Midbrain (tissue), 1 donor: ENCODE results near the gene MYO5B.
"Not testable (repeated sequence)": the region's sequence is repeated elsewhere in the genome, so short reads cannot be mapped to it uniquely, and the experiment has no call there.

Experiments
- DNase-seq: peaks from one replicate; lab custom pipeline; 2025; lab: John Stamatoyannopoulos, UW

Gene MYO5B

GRCh38 chr18:49789560-49790134, 405.3 kb downstream of the MYO5B start:
- not testable (repeated sequence) for DNase-seq

DNA sequence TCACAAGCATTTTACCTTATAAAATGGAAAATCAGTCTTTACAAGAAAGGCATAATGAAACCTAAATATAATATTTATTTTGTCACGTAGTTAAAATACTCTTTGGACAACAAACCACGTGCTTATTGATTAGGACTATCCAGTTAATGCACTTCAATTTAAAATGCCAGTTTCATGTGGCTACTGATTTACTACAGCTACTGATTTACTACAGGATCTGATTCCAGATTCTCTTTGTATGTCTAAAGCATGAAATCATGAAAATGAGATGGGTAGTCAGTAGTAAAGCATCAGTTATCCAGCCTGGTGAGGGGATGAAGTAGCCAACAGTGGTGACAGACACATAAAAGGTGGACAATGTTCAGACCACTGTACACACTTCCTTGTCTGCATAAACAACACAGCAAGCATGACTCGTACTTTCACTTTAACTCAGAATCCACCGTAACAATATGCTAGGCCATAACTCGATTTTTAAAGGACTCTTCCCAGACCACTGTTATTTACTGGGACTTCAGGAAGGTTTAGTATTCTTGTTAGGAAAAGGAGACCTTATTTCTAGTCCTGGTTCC, 406.5 kb downstream of the MYO5B start:
- DNase-seq: no peak

DNA sequence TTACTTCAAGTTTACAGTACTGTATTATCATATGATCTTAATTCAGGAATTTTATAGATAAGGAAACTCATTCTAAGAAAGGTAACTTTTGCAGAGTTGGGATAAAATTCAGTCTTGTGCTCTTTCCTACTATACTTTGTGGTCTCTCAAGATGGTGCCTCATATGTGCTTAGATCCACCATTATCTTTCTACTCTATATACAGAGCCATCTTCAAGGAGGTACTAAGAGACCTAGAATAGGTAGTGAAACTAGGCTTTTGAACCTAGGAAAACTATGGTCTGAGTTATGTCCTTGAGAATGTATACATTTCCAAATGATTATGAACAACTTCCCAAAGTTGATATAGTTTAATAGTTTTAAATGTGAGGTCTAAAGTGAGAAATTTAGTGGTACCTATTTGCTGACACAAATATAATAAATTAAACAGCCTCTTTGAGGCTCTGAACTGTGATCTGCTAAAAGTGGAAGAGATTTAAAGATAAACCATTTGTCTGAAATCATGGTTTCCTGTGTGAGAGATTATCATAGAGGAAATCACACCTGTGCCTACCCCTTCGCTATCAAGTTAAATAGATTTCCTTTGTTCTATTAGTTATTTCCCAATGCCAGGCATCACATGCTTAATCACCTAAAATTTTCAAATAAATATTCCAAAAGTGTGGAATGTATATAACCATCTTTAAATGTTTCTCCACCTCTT, 408.8 kb downstream of the MYO5B start:
- no peak for DNase-seq

GRCh38 chr18:49784427-49785185, 410.3 kb downstream of the MYO5B start:
- DNase-seq: no peak

- DNase-seq: not testable (repeated sequence)
Measured at GRCh38 chr18:49783631-49784030, 411.3 kb downstream of the MYO5B start.

DNA sequence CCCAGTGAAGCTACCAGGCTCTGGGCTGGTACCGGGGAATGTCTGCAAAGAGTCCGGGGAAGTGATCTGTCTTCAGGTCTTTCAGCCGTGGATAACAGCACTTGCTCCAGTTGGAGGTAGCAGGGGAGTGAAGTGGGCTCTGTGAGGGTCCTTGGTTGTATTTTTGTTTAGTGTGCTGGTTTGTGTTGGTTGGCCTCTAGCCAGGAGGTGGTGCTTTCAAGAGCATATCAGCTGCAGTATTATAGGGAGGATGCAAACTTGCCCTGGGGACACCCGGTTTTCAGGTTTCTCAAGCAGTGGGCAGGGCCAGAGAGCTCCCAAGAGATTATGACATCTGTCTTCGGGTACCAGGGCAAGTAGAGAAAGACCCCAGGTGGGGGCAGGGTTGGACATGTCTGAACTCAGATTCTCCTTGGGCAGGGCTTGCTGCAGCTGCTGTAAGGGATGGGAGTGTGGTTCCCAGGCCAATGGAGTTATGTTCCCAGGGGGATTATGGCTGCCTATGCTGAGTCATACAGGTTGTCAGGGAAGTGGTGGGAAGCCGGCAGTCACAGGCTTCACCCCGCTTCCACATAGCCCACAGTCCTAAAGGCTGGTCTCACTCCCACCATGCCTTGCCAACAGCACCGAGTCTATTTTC, 416.0 kb downstream of the MYO5B start:
- DNase-seq: no peak
